ENCODE results near the gene IMPG2. TPM values are rescaled to one million over a fixed set of nuclear protein-coding genes. Genes with fewer than 3 reads are reported as not detected.

The IMPG2 gene
- total RNA-seq, 1 experiment from 2014 or later, result 0.04 TPM

DNA sequence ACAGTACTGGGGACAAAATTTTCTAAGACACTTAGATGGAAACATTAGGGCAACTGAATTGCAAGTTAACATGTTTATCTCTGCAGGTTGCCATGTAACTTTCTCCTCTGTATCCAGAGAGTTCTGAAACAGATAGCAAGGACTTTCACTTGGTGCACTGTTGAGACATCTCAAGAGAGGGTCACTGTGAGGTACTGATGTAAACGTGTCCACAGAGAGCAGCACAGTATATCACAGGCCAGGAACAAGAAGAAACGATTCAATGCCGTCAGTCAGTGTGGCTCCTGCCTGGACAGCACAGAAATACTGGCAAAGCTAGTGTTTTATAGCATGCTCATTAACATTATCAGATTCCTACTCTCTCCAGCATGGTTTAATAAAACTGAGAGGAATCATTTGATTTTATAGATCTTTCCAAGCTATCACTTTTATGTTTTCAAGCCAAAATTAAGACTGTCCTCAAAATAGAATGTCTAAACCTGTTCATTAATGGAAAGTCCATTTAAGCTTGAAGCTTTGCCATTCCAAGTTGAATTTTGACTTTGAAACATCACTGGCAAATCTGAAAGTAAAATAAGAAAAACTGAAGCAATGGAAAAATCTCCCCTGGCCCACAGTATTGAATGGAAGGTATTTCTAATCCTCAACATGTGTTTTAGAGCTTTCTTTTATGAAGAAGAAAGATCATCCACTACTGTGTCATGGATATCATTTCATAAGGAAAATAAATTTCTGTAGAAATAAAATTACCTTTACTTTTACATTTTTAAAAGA is 102.7 kb downstream of the IMPG2 start:
- H3K27ac Mint-ChIP-seq, result no peak overlapping the region
- ATAC-seq, result no peak
- CTCF ChIA-PET, result no interaction called here
- H3K27me3 Mint-ChIP-seq (ENCODE audit: low read depth), result peaks cover 3% of the 10 kb centered on the region; the same call in 1 of the 2 replicates
- no peak for DNase-seq (ENCODE audit: low spot score)
- no peaks in the 10 kb centered on the region for H3K4me1 Mint-ChIP-seq
- H3K36me3 Mint-ChIP-seq, result peaks cover 30% of the 10 kb centered on the region
- peaks cover 28% of the 10 kb centered on the region for H3K9me3 Mint-ChIP-seq
- POLR2A ChIA-PET, result no interaction called here
- TF ChIP-seq, protein P1, sequence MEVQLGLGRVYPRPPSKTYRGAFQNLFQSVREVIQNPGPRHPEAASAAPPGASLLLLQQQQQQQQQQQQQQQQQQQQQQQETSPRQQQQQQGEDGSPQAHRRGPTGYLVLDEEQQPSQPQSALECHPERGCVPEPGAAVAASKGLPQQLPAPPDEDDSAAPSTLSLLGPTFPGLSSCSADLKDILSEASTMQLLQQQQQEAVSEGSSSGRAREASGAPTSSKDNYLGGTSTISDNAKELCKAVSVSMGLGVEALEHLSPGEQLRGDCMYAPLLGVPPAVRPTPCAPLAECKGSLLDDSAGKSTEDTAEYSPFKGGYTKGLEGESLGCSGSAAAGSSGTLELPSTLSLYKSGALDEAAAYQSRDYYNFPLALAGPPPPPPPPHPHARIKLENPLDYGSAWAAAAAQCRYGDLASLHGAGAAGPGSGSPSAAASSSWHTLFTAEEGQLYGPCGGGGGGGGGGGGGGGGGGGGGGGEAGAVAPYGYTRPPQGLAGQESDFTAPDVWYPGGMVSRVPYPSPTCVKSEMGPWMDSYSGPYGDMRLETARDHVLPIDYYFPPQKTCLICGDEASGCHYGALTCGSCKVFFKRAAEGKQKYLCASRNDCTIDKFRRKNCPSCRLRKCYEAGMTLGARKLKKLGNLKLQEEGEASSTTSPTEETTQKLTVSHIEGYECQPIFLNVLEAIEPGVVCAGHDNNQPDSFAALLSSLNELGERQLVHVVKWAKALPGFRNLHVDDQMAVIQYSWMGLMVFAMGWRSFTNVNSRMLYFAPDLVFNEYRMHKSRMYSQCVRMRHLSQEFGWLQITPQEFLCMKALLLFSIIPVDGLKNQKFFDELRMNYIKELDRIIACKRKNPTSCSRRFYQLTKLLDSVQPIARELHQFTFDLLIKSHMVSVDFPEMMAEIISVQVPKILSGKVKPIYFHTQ (CRISPR knock-in tag; IDR thresholded peaks at IDR 0.05), result no peak
- TF ChIP-seq, protein P2, sequence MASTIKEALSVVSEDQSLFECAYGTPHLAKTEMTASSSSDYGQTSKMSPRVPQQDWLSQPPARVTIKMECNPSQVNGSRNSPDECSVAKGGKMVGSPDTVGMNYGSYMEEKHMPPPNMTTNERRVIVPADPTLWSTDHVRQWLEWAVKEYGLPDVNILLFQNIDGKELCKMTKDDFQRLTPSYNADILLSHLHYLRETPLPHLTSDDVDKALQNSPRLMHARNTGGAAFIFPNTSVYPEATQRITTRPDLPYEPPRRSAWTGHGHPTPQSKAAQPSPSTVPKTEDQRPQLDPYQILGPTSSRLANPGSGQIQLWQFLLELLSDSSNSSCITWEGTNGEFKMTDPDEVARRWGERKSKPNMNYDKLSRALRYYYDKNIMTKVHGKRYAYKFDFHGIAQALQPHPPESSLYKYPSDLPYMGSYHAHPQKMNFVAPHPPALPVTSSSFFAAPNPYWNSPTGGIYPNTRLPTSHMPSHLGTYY (CRISPR knock-in tag; IDR thresholded peaks at IDR 0.05), result no peak
- TF ChIP-seq GABPB1 (CRISPR knock-in tag; IDR thresholded peaks at IDR 0.05), result no peak
- TF ChIP-seq ZBTB21 (CRISPR knock-in tag; IDR thresholded peaks at IDR 0.05; ENCODE audit: borderline replicate concordance), result no peak
- no peak for TF ChIP-seq NFYB (CRISPR knock-in tag; conservative IDR thresholded peaks at IDR 0.05; ENCODE audit: low read depth)
- TF ChIP-seq FOXP1 (CRISPR knock-in tag; IDR thresholded peaks at IDR 0.05; ENCODE audit: borderline replicate concordance), result no peak
- TF ChIP-seq JAZF1 (CRISPR knock-in tag; IDR thresholded peaks at IDR 0.05), result no peak
- TF ChIP-seq, protein P3, sequence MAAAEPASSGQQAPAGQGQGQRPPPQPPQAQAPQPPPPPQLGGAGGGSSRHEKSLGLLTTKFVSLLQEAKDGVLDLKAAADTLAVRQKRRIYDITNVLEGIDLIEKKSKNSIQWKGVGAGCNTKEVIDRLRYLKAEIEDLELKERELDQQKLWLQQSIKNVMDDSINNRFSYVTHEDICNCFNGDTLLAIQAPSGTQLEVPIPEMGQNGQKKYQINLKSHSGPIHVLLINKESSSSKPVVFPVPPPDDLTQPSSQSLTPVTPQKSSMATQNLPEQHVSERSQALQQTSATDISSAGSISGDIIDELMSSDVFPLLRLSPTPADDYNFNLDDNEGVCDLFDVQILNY (CRISPR knock-in tag; IDR thresholded peaks at IDR 0.05), result no peak
- no peak for TF ChIP-seq NFE2L1 (CRISPR knock-in tag; IDR thresholded peaks at IDR 0.05)
- no peak for TF ChIP-seq FOXJ3 (CRISPR knock-in tag; IDR thresholded peaks at IDR 0.05; ENCODE audit: borderline replicate concordance)
- TF ChIP-seq ELF4 (CRISPR knock-in tag; IDR thresholded peaks at IDR 0.05; ENCODE audit: low read depth), result no peak
- TF ChIP-seq, protein P4, sequence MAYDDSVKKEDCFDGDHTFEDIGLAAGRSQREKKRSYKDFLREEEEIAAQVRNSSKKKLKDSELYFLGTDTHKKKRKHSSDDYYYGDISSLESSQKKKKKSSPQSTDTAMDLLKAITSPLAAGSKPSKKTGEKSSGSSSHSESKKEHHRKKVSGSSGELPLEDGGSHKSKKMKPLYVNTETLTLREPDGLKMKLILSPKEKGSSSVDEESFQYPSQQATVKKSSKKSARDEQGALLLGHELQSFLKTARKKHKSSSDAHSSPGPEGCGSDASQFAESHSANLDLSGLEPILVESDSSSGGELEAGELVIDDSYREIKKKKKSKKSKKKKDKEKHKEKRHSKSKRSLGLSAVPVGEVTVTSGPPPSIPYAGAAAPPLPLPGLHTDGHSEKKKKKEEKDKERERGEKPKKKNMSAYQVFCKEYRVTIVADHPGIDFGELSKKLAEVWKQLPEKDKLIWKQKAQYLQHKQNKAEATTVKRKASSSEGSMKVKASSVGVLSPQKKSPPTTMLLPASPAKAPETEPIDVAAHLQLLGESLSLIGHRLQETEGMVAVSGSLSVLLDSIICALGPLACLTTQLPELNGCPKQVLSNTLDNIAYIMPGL (CRISPR knock-in tag; IDR thresholded peaks at IDR 0.05), result no peak
- no peak for TF ChIP-seq ZNF219 (CRISPR knock-in tag; IDR thresholded peaks at IDR 0.05; ENCODE audit: borderline replicate concordance)
- no peak for TF ChIP-seq ZNF121 (CRISPR knock-in tag; IDR thresholded peaks at IDR 0.05)
- no peak for TF ChIP-seq SMAD4 (CRISPR knock-in tag; IDR thresholded peaks at IDR 0.05)
- no peak for TF ChIP-seq FOXK1 (CRISPR knock-in tag; IDR thresholded peaks at IDR 0.05)
- no peak for TF ChIP-seq RELA (CRISPR knock-in tag; IDR thresholded peaks at IDR 0.05; ENCODE audit: borderline replicate concordance)
- TF ChIP-seq ZNF317 (CRISPR knock-in tag; IDR thresholded peaks at IDR 0.05; ENCODE audit: borderline replicate concordance, low read depth), result no peak
- TF ChIP-seq, protein P5, sequence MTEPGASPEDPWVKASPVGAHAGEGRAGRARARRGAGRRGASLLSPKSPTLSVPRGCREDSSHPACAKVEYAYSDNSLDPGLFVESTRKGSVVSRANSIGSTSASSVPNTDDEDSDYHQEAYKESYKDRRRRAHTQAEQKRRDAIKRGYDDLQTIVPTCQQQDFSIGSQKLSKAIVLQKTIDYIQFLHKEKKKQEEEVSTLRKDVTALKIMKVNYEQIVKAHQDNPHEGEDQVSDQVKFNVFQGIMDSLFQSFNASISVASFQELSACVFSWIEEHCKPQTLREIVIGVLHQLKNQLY (CRISPR knock-in tag; IDR thresholded peaks at IDR 0.05), result no peak
- TF ChIP-seq, protein P6, sequence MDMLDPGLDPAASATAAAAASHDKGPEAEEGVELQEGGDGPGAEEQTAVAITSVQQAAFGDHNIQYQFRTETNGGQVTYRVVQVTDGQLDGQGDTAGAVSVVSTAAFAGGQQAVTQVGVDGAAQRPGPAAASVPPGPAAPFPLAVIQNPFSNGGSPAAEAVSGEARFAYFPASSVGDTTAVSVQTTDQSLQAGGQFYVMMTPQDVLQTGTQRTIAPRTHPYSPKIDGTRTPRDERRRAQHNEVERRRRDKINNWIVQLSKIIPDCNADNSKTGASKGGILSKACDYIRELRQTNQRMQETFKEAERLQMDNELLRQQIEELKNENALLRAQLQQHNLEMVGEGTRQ (CRISPR knock-in tag; IDR thresholded peaks at IDR 0.05), result no peak
- no peak overlapping the region for H3K4me3 Mint-ChIP-seq
